HG03571 (cell line): ENCODE data around the gene SPSB3.
"Not testable (repeated sequence)": the region's sequence is repeated elsewhere in the genome, so short reads cannot be mapped to it uniquely, and the experiment has no call there.

Source experiments
- ATAC-seq: cut with Tn5 transposase; IDR thresholded peaks from one replicate; pipeline ENCODE4 v1.9.1; 2021; ENCODE audit not compliant: unreplicated experiment

Gene SPSB3

GRCh38 chr16:1817276-1817589 is 34.9 kb upstream of the SPSB3 start:
- no peak for ATAC-seq

- ATAC-seq: no peak
Observed at GRCh38 chr16:1816396-1817275, 34.3 kb upstream of the SPSB3 start.

GRCh38 chr16:1815461-1815860 is 33.1 kb upstream of the SPSB3 start:
- no peak for ATAC-seq

GRCh38 chr16:1812732-1813163 is 30.4 kb upstream of the SPSB3 start:
- ATAC-seq: no peak

- no peak for ATAC-seq
Observed at GRCh38 chr16:1810536-1810935, 28.2 kb upstream of the SPSB3 start.

GRCh38 chr16:1810106-1810505 is 27.7 kb upstream of the SPSB3 start:
- ATAC-seq: no peak

- no peak for ATAC-seq
Observed at GRCh38 chr16:1809281-1809801, 27.0 kb upstream of the SPSB3 start.

- ATAC-seq: no peak
Observed at GRCh38 chr16:1808691-1809090, 26.3 kb upstream of the SPSB3 start.

- no peak for ATAC-seq
Observed at GRCh38 chr16:1807626-1808025, 25.3 kb upstream of the SPSB3 start.

- ATAC-seq: no peak
Observed at GRCh38 chr16:1800701-1801100, 18.3 kb upstream of the SPSB3 start.

GRCh38 chr16:1799263-1799662 is 16.9 kb upstream of the SPSB3 start:
- not testable (repeated sequence) for ATAC-seq

- no peak for ATAC-seq
Observed at GRCh38 chr16:1794908-1795666, 12.7 kb upstream of the SPSB3 start.

GRCh38 chr16:1794221-1794871 is 12.0 kb upstream of the SPSB3 start:
- ATAC-seq: no peak

GRCh38 chr16:1793578-1794220 is 11.3 kb upstream of the SPSB3 start, which contains the start of gene IGFALS:
IGFALS (minus strand) TSS chr16:1793705; CDS start chr16:1793652, 53 bp downstream.
- ATAC-seq: no peak

GRCh38 chr16:1792836-1793577 is 10.6 kb upstream of the SPSB3 start:
- no peak for ATAC-seq

GRCh38 chr16:1791943-1792812 is 9.8 kb upstream of the SPSB3 start:
- ATAC-seq: no peak

- no peak for ATAC-seq
Observed at GRCh38 chr16:1791256-1791942, 9.0 kb upstream of the SPSB3 start.

- no peak for ATAC-seq
Observed at GRCh38 chr16:1790611-1791255, 8.4 kb upstream of the SPSB3 start.
